HEK293 (cell line): ENCODE results near the gene NHS.

Experiments
- CTCF ChIA-PET: fragments of 350-600 bp; formaldehyde crosslinking; extraction: SDS; loops from one replicate; lab custom pipeline; 2021; ENCODE audit warnings: antibody characterized with exemption; lab: Yijun Ruan, JAX
- POLR2A ChIA-PET: fragments of 300-600 bp; formaldehyde crosslinking; extraction: SDS; loops from one replicate; lab custom pipeline; 2020; ENCODE audit warnings: antibody characterized with exemption, inconsistent platforms; lab: Yijun Ruan, JAX
- H3K27ac ChIP-seq: fragments of 200-500 bp; sonication (Bioruptor generic); 2 replicates; pipeline ENCODE4 v1.5.1; 2014; ENCODE audit warnings: low read depth, low read length, control low read depth, inconsistent platforms; ENCODE audit errors: extremely low read depth
- H3K36me3 ChIP-seq, 2 experiments: fragments of 200-500 bp in 1 of 2; sonication (Bioruptor generic) in 1 of 2; 1 replicate in 1 of 2; 2 replicates in 1 of 2; pipeline ENCODE4 v1.5.1; 2014 to 2017; ENCODE audit warnings: inconsistent platforms in 2 of 2, low read length in 2 of 2; ENCODE audit not compliant: control insufficient read depth in 2 of 2, insufficient read depth in 1 of 2
- H3K4me1 ChIP-seq: fragments of 200-500 bp; sonication (Bioruptor generic); 2 replicates; pipeline ENCODE4 v1.5.1; 2014; ENCODE audit warnings: mild to moderate bottlenecking, low read length, inconsistent platforms; ENCODE audit not compliant: control insufficient read depth, insufficient read depth
- H3K4me3 ChIP-seq: 2 replicates; pipeline ENCODE4 v1.5.1; 2011; ENCODE audit warnings: low read depth, mild to moderate bottlenecking, control low read depth, low read length, moderate library complexity
- H3K9me3 ChIP-seq: fragments of 200-500 bp; sonication (Bioruptor generic); 2 replicates; pipeline ENCODE4 v1.5.1; 2014; ENCODE audit warnings: low read depth, low read length, inconsistent platforms; ENCODE audit not compliant: control insufficient read depth, insufficient read depth
- GLIS1 ChIP-seq: fragments of 450-650 bp; formaldehyde crosslinking; IDR thresholded peaks from 2 replicates; pipeline ENCODE4 v1.5.1; 2016; ENCODE audit warnings: missing biosample characterization, missing genetic modification characterization
- SETDB1 ChIP-seq: IDR thresholded peaks from one replicate; pipeline ENCODE4 v1.6.1; 2017; ENCODE audit warnings: mild to moderate bottlenecking, low read length, moderate library complexity, mixed read lengths; ENCODE audit not compliant: insufficient read length
- SP2 ChIP-seq: fragments of 450-650 bp; formaldehyde crosslinking; IDR thresholded peaks from 2 replicates; pipeline ENCODE4 v1.5.1; 2016; ENCODE audit warnings: missing biosample characterization, missing genetic modification characterization
- TRIM28 ChIP-seq: IDR thresholded peaks from 2 replicates; pipeline ENCODE4 v1.6.1; 2011; ENCODE audit warnings: low read length, control low read depth, borderline replicate concordance
- ZFP37 ChIP-seq: fragments of 450-650 bp; formaldehyde crosslinking; IDR thresholded peaks from 2 replicates; pipeline ENCODE4 v1.5.1; 2016; ENCODE audit warnings: missing biosample characterization, missing genetic modification characterization
- ZNF132 ChIP-seq: fragments of 450-650 bp; formaldehyde crosslinking; IDR thresholded peaks from 2 replicates; pipeline ENCODE4 v1.5.1; 2017; ENCODE audit warnings: missing biosample characterization, missing genetic modification characterization, borderline replicate concordance
- ZNF138 ChIP-seq: fragments of 450-650 bp; formaldehyde crosslinking; IDR thresholded peaks from 2 replicates; pipeline ENCODE4 v1.5.1; 2016; ENCODE audit warnings: missing biosample characterization, missing genetic modification characterization, borderline replicate concordance
- ZNF174 ChIP-seq: fragments of 450-650 bp; formaldehyde crosslinking; IDR thresholded peaks from 2 replicates; pipeline ENCODE4 v1.5.0; 2017; ENCODE audit warnings: missing biosample characterization, mild to moderate bottlenecking, missing genetic modification characterization
- ZNF214 ChIP-seq: fragments of 450-650 bp; formaldehyde crosslinking; IDR thresholded peaks from 2 replicates; pipeline ENCODE4 v1.5.1; 2017; ENCODE audit warnings: missing biosample characterization, mild to moderate bottlenecking, missing genetic modification characterization, borderline replicate concordance
- ZNF335 ChIP-seq: fragments of 450-650 bp; formaldehyde crosslinking; conservative IDR thresholded peaks from 2 replicates; pipeline ENCODE4 v1.5.1; 2016; ENCODE audit warnings: missing biosample characterization, missing genetic modification characterization
- ZNF354C ChIP-seq: fragments of 450-650 bp; formaldehyde crosslinking; IDR thresholded peaks from 2 replicates; pipeline ENCODE4 v1.5.1; 2016; ENCODE audit warnings: missing biosample characterization, missing genetic modification characterization, low read depth, borderline replicate concordance
- ZNF48 ChIP-seq: fragments of 450-650 bp; formaldehyde crosslinking; IDR thresholded peaks from 2 replicates; pipeline ENCODE4 v1.5.1; 2016; ENCODE audit warnings: missing biosample characterization, missing genetic modification characterization
- ZNF548 ChIP-seq: fragments of 450-650 bp; formaldehyde crosslinking; IDR thresholded peaks from 2 replicates; pipeline ENCODE4 v1.5.1; 2016; ENCODE audit warnings: missing biosample characterization, missing genetic modification characterization
- ZNF549 ChIP-seq: fragments of 450-650 bp; IDR thresholded peaks from 2 replicates; pipeline ENCODE4 v1.5.1; 2018; ENCODE audit warnings: missing biosample characterization, missing genetic modification characterization, mild to moderate bottlenecking, inconsistent platforms, moderate library complexity
- ZNF561 ChIP-seq: fragments of 450-650 bp; IDR thresholded peaks from 2 replicates; pipeline ENCODE4 v1.5.1; 2018; ENCODE audit warnings: missing biosample characterization, missing genetic modification characterization, borderline replicate concordance
- ZNF600 ChIP-seq: fragments of 450-650 bp; formaldehyde crosslinking; IDR thresholded peaks from 2 replicates; pipeline ENCODE4 v1.5.1; 2016; ENCODE audit warnings: missing biosample characterization, missing genetic modification characterization
- ZNF623 ChIP-seq: fragments of 450-650 bp; formaldehyde crosslinking; IDR thresholded peaks from 2 replicates; pipeline ENCODE4 v1.5.1; 2016; ENCODE audit warnings: missing biosample characterization, missing genetic modification characterization
- ZNF624 ChIP-seq: fragments of 450-650 bp; formaldehyde crosslinking; IDR thresholded peaks from 2 replicates; pipeline ENCODE4 v1.5.1; 2017; ENCODE audit warnings: missing biosample characterization, missing genetic modification characterization
- ZNF626 ChIP-seq: fragments of 450-650 bp; sonication (Bioruptor Pico); formaldehyde crosslinking; IDR thresholded peaks from 2 replicates; pipeline ENCODE4 v1.5.1; 2018; ENCODE audit warnings: missing biosample characterization, missing genetic modification characterization, inconsistent platforms
- ZNF664 ChIP-seq: fragments of 450-650 bp; formaldehyde crosslinking; IDR thresholded peaks from 2 replicates; pipeline ENCODE4 v1.5.1; 2016; ENCODE audit warnings: missing biosample characterization, missing genetic modification characterization
- ZNF692 ChIP-seq: fragments of 450-650 bp; formaldehyde crosslinking; IDR thresholded peaks from 2 replicates; pipeline ENCODE4 v1.5.1; 2016; ENCODE audit warnings: missing biosample characterization, missing genetic modification characterization
- ZNF777 ChIP-seq: fragments of 450-650 bp; formaldehyde crosslinking; IDR thresholded peaks from 2 replicates; pipeline ENCODE4 v1.5.1; 2017; ENCODE audit warnings: missing biosample characterization, missing genetic modification characterization, borderline replicate concordance
- ZNF791 ChIP-seq: fragments of 450-650 bp; formaldehyde crosslinking; IDR thresholded peaks from 2 replicates; pipeline ENCODE4 v1.5.1; 2016; ENCODE audit warnings: missing biosample characterization, missing genetic modification characterization
- ZSCAN16 ChIP-seq: fragments of 450-650 bp; formaldehyde crosslinking; IDR thresholded peaks from 2 replicates; pipeline ENCODE4 v1.5.1; 2016; ENCODE audit warnings: missing biosample characterization, missing genetic modification characterization
- TF ChIP-seq, protein P1 (sequence below): fragments of 450-650 bp; formaldehyde crosslinking; IDR thresholded peaks from 2 replicates; pipeline ENCODE4 v1.5.1; 2016; ENCODE audit warnings: missing biosample characterization, missing genetic modification characterization, low read depth
- TF ChIP-seq, protein P2 (sequence below): fragments of 450-650 bp; formaldehyde crosslinking; IDR thresholded peaks from 2 replicates; pipeline ENCODE4 v1.5.1; 2016; ENCODE audit warnings: missing biosample characterization, missing genetic modification characterization
- TF ChIP-seq, protein P3 (sequence below): fragments of 450-650 bp; formaldehyde crosslinking; IDR thresholded peaks from 2 replicates; pipeline ENCODE4 v1.5.1; 2016; ENCODE audit warnings: missing biosample characterization, missing genetic modification characterization

The NHS gene

DNA sequence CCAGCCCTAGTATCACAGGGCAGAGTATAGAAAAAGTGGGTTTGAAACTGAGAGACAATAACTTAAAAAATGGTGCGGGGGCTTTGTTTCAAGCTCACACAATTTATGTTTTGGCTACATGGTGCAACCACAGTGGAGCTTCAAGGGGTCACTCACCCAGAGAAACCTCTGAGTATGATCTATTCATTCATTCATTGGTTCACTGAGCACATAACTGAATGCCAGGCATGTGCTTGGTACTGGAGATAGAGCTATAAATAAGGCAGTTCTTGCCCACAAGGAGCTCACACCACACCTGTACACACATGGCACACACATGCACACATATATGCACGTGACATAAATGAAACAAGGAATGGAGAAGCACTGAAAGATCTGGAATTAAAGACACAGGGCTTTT, 171.4 kb downstream of the NHS start:
- ChIA-PET CTCF (interaction anchor here (0.6 kb wide), 1 partner anchor 642 kb away, joined by 6 read pairs; no protein-coding TSS in a partner anchor), POLR2A (interaction anchor here (0.6 kb wide), 1 partner anchor 45 kb away, joined by 3 read pairs; no protein-coding TSS in a partner anchor)
- no peak for TF ChIP-seq ZSCAN16 (tag by site-specific recombination)
- TF ChIP-seq ZNF354C (tag by site-specific recombination), result no peak
- no peak for TF ChIP-seq ZNF791 (tag by site-specific recombination)
- TF ChIP-seq ZNF138 (tag by site-specific recombination), result no peak
- no peak for TF ChIP-seq ZNF548 (tag by site-specific recombination)
- TF ChIP-seq ZNF664 (tag by site-specific recombination), result no peak
- Histone ChIP-seq H3K4me1 (no peaks in the 10 kb centered on the region; the same call in 1 of the 2 replicates), H3K9me3 (no peaks in the 10 kb centered on the region), H3K4me3 (no peak overlapping the region), H3K36me3 (no peaks in the 10 kb centered on the region), H3K27ac (no peak overlapping the region)

DNA sequence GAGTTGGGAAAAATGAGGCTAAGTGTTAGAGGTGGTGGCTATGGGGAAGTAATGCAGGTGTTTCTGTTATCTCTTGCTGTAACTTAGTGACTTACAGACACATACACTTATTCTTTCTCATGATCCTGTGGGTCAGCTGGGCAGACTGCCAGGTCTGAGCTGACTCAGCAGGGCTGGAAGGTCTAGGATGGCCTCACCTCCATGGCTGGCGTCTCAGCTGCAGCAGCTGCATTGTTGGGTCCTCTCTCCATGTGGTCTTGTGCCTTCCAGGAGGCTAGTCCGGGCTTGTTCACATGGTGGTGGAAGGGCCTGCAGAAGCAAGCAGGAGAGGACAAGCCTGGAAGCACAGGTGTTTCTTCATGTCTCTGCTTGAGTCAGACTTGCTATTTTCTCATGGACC, 172.7 kb downstream of the NHS start:
- CTCF ChIA-PET, result no interaction called here
- no peak for TF ChIP-seq ZNF132
- TF ChIP-seq ZNF600 (tag by site-specific recombination), result no peak
- TF ChIP-seq ZNF692 (tag by site-specific recombination), result peak; percentile 41; the same call in 1 of the 2 replicates
- TF ChIP-seq ZNF626 (tag by site-specific recombination), result no peak
- TF ChIP-seq, protein P1, sequence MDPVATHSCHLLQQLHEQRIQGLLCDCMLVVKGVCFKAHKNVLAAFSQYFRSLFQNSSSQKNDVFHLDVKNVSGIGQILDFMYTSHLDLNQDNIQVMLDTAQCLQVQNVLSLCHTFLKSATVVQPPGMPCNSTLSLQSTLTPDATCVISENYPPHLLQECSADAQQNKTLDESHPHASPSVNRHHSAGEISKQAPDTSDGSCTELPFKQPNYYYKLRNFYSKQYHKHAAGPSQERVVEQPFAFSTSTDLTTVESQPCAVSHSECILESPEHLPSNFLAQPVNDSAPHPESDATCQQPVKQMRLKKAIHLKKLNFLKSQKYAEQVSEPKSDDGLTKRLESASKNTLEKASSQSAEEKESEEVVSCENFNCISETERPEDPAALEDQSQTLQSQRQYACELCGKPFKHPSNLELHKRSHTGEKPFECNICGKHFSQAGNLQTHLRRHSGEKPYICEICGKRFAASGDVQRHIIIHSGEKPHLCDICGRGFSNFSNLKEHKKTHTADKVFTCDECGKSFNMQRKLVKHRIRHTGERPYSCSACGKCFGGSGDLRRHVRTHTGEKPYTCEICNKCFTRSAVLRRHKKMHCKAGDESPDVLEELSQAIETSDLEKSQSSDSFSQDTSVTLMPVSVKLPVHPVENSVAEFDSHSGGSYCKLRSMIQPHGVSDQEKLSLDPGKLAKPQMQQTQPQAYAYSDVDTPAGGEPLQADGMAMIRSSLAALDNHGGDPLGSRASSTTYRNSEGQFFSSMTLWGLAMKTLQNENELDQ, result no peak
- peak; percentile 75 for TF ChIP-seq GLIS1
- 0 out of 2 replicates have a peak, but pooled peaks have one; percentile 39 for TF ChIP-seq ZFP37 (tag by site-specific recombination)
- TF ChIP-seq, protein P2, sequence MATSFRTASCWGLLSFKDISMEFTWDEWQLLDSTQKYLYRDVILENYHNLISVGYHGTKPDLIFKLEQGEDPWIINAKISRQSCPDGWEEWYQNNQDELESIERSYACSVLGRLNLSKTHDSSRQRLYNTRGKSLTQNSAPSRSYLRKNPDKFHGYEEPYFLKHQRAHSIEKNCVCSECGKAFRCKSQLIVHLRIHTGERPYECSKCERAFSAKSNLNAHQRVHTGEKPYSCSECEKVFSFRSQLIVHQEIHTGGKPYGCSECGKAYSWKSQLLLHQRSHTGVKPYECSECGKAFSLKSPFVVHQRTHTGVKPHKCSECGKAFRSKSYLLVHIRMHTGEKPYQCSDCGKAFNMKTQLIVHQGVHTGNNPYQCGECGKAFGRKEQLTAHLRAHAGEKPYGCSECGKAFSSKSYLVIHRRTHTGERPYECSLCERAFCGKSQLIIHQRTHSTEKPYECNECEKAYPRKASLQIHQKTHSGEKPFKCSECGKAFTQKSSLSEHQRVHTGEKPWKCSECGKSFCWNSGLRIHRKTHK (tag by site-specific recombination), result no peak
- TF ChIP-seq ZNF777 (tag by site-specific recombination), result no peak
- TF ChIP-seq TRIM28, result peak; percentile 96
- TF ChIP-seq SP2, result no peak
- TF ChIP-seq ZNF214 (tag by site-specific recombination), result no peak
- no peak for TF ChIP-seq ZNF561 (tag by site-specific recombination)
- no peak for TF ChIP-seq SETDB1
- TF ChIP-seq, protein P3, sequence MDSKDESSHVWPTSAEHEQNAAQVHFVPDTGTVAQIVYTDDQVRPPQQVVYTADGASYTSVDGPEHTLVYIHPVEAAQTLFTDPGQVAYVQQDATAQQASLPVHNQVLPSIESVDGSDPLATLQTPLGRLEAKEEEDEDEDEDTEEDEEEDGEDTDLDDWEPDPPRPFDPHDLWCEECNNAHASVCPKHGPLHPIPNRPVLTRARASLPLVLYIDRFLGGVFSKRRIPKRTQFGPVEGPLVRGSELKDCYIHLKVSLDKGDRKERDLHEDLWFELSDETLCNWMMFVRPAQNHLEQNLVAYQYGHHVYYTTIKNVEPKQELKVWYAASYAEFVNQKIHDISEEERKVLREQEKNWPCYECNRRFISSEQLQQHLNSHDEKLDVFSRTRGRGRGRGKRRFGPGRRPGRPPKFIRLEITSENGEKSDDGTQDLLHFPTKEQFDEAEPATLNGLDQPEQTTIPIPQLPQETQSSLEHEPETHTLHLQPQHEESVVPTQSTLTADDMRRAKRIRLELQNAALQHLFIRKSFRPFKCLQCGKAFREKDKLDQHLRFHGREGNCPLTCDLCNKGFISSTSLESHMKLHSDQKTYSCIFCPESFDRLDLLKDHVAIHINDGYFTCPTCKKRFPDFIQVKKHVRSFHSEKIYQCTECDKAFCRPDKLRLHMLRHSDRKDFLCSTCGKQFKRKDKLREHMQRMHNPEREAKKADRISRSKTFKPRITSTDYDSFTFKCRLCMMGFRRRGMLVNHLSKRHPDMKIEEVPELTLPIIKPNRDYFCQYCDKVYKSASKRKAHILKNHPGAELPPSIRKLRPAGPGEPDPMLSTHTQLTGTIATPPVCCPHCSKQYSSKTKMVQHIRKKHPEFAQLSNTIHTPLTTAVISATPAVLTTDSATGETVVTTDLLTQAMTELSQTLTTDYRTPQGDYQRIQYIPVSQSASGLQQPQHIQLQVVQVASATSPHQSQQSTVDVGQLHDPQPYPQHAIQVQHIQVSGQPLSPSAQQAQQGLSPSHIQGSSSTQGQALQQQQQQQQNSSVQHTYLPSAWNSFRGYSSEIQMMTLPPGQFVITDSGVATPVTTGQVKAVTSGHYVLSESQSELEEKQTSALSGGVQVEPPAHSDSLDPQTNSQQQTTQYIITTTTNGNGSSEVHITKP (tag by site-specific recombination), result 0 out of 2 replicates have a peak, but pooled peaks have one; percentile 27
- TF ChIP-seq ZNF335 (tag by site-specific recombination), result 0 out of 2 replicates have a peak, but pooled peaks have one; percentile 13
- TF ChIP-seq ZNF174, result no peak
- no peak for TF ChIP-seq ZNF549
- no peak for TF ChIP-seq ZNF623 (tag by site-specific recombination)
- TF ChIP-seq ZNF624 (tag by site-specific recombination), result no peak
- no peak for TF ChIP-seq ZNF48

More for the DNA sequence above, 172.7 kb downstream of the NHS start:
- H3K9me3 ChIP-seq, result no peaks in the 10 kb centered on the region
- POLR2A ChIA-PET, result interaction anchor here (0.7 kb wide), 1 partner anchor 9 kb away, joined by 3 read pairs; no protein-coding TSS in a partner anchor
- H3K4me3 ChIP-seq, result no peak overlapping the region
- peak overlapping the region; percentile 3; the same call in 1 of the 2 replicates for H3K27ac ChIP-seq
- no peaks in the 10 kb centered on the region; the same call in 1 of the 2 replicates for H3K4me1 ChIP-seq
- H3K36me3 ChIP-seq, result no peaks in the 10 kb centered on the region
